AG04449 (cell line): ENCODE data around the gene SLC35D1.

Experiments used
- CTCF ChIA-PET: fragments of 350-600 bp; formaldehyde crosslinking; extraction: SDS; loops from one replicate; lab custom pipeline; 2021; ENCODE audit warnings: antibody characterized with exemption; lab: Yijun Ruan, JAX
- POLR2A ChIA-PET: fragments of 400-600, 350-600 bp; formaldehyde crosslinking; extraction: SDS; loops from one replicate; lab custom pipeline; 2020; ENCODE audit warnings: antibody characterized with exemption, inconsistent platforms; lab: Yijun Ruan, JAX
- DNase-seq: peaks from one replicate; pipeline ENCODE4 v3.0.0-alpha.2; 2010; ENCODE audit warnings: low read depth, low spot score
- H3K4me3 ChIP-seq: 2 replicates; pipeline ENCODE4 v1.5.1; 2011; ENCODE audit warnings: low read depth, mild to moderate bottlenecking, control low read depth, low read length
- CTCF ChIP-seq: IDR thresholded peaks from one replicate; pipeline ENCODE4 v1.5.1; 2011; ENCODE audit warnings: mild to moderate bottlenecking, moderate library complexity, low read length, control low read depth, inconsistent platforms; ENCODE audit not compliant: insufficient read depth; ENCODE audit errors: missing control alignments

SLC35D1 gene

GRCh38 chr1:67041841-67042503 lies 12.0 kb downstream of the SLC35D1 start:
- CTCF ChIA-PET: interaction anchor here (0.7 kb wide), 1 partner anchor 107 kb away, joined by 3 read pairs; no protein-coding TSS in a partner anchor
- POLR2A ChIA-PET: interaction anchor here (1.0 to 2.0 kb wide), 2 partner anchors 12 to 112 kb away, joined by 3 to 7 read pairs; partner anchors contain the start of gene SLC35D1

GRCh38 chr1:67040405-67040804 lies 13.5 kb downstream of the SLC35D1 start:
- H3K4me3 ChIP-seq: no peak overlapping the region
- DNase-seq: no peak
- ChIA-PET CTCF (interaction anchor here (1.3 kb wide), 1 partner anchor 13 kb away, joined by 3 read pairs; the partner anchor contains the start of gene SLC35D1), POLR2A (interaction anchor here (2.0 kb wide), 1 partner anchor 13 kb away, joined by 7 read pairs; the partner anchor contains the start of gene SLC35D1)
- no peak for TF ChIP-seq CTCF

More at GRCh38 chr1:67041841-67042503, 12.0 kb downstream of the SLC35D1 start:
- no peak overlapping the region for H3K4me3 ChIP-seq
- TF ChIP-seq CTCF: no peak
- no peak for DNase-seq

- TF ChIP-seq CTCF: no peak
- POLR2A ChIA-PET: no interaction called here
- CTCF ChIA-PET: no interaction called here
- no peak overlapping the region for H3K4me3 ChIP-seq
- DNase-seq: no peak
Observed at GRCh38 chr1:67031859-67032247, 22.1 kb downstream of the SLC35D1 start.

GRCh38 chr1:67031121-67031858 lies 22.7 kb downstream of the SLC35D1 start:
- ChIA-PET CTCF (no interaction called here), POLR2A (no interaction called here)
- no peak for TF ChIP-seq CTCF
- no peak for DNase-seq
- no peak overlapping the region for H3K4me3 ChIP-seq

- ChIA-PET CTCF (interaction anchor here (1.0 to 1.6 kb wide), 4 partner anchors 9 to 303 kb away, joined by 3 to 4 read pairs (median 4); no protein-coding TSS in a partner anchor), POLR2A (no interaction called here)
Observed at GRCh38 chr1:67029472-67029871, 24.5 kb downstream of the SLC35D1 start.

More at GRCh38 chr1:67029472-67029871, 24.5 kb downstream of the SLC35D1 start:
- DNase-seq: no peak
- no peak for TF ChIP-seq CTCF
- no peak overlapping the region for H3K4me3 ChIP-seq
